Adrenal gland (tissue), 19 donors: Measurements from ENCODE around the gene GCH1. TPM values are rescaled to one million over a fixed set of nuclear protein-coding genes. Genes with fewer than 3 reads are reported as not detected.
A peak's percentile ranks its signal among the peaks of the same experiment; 100 is the strongest.

Source experiments
- DNase-seq, 7 donors: peaks; one replicate each; pipeline ENCODE4 v3.0.0-alpha.2; 2019 to 2020
- H3K27ac ChIP-seq, 5 donors: fragments of 200-600 bp; sonication (generic) in 4 of 5; 1 replicate in 3 of 5; 2 replicates in 2 of 5; pipeline versions ENCODE4 v1.5.1 to v1.8.0; 2016 to 2020; ENCODE audit warnings: mild to moderate bottlenecking in 1 of 5
- H3K27me3 ChIP-seq: fragments of 200-600 bp; 2 replicates; pipeline ENCODE4 v1.8.0; 2021
- H3K36me3 ChIP-seq, 2 donors: fragments of 200-600 bp; replicated peaks in 1 of 2; 1 replicate in 1 of 2; 2 replicates in 1 of 2; pipeline versions ENCODE4 v1.5.1 to v1.8.0; 2018 to 2022
- H3K4me1 ChIP-seq, 2 donors: fragments of 200-600 bp; replicated peaks in 1 of 2; 1 replicate in 1 of 2; 2 replicates in 1 of 2; pipeline versions ENCODE4 v1.5.1 to v1.8.0; 2018 to 2021
- H3K4me3 ChIP-seq, 4 donors: fragments of 200-600 bp; sonication (generic) in 3 of 4; one replicate each; pipeline ENCODE4 v1.5.1; 2016 to 2018
- H3K9me3 ChIP-seq, 3 donors: fragments of 200-600 bp; sonication (generic) in 1 of 3; replicated peaks in 1 of 3; 1 replicate in 2 of 3; 2 replicates in 1 of 3; pipeline versions ENCODE4 v1.5.1 to v1.8.0; 2016 to 2021
- CTCF ChIP-seq, 6 experiments: fragments of 450-650 bp in 4 of 6; fragments of 200-600 bp in 2 of 6; sonication (generic) in 1 of 6; IDR thresholded peaks; 1 replicate in 5 of 6; 2 replicates in 1 of 6; pipeline versions ENCODE4 v1.5.1 to v1.8.0; 2016 to 2021; ENCODE audit warnings: antibody characterized with exemption in 6 of 6, mild to moderate bottlenecking in 2 of 6, moderate library complexity in 1 of 6
- POLR2A ChIP-seq, 2 donors: fragments of 450-650 bp; IDR thresholded peaks; one replicate each; pipeline ENCODE4 v1.6.1; 2017; ENCODE audit warnings: antibody characterized with exemption in 2 of 2, mild to moderate bottlenecking in 2 of 2, moderate library complexity in 1 of 2
- WGBS, 4 donors: extraction: QIAGEN DNeasy Blood & Tissue Kit in 2 of 4; methylation state at CpG; one replicate each; pipeline versions ENCODE4 v1.1.5 to v1.1.7; 2013 to 2017; 5-methylcytosine and 5-hydroxymethylcytosine counted together
- intact Hi-C, 2 donors: fragments of 100-400 bp; cut with DNase I; formaldehyde crosslinking; loops; one replicate each; pipeline versions ENCODE4 v1.14.1 to v1.15.0; 2022 to 2023
- long read RNA-seq, 10 donors: library from polyadenylated mRNA in 3 of 10; unstranded in 2 of 10; stranded (forward) in 1 of 10; transcript quantifications; one replicate each; pipeline ENCODE4 v2.0.0 and lab custom pipeline, GENCODE V29; 2021 to 2026
- polyA plus RNA-seq, 3 donors: library from polyadenylated mRNA; stranded (reverse); fragments of 200-250 nt in 2 of 3; fragments of 350-450 nt in 1 of 3; fragmentation: Illumina TruSeq in 1 of 3; extraction: RNeasy Lipid Tissue Mini Kit (QIAGEN cat#74804) in 1 of 3; gene quantifications; one replicate each; pipeline ENCODE4 v1.2.3, GENCODE V29; 2013 to 2014
- total RNA-seq, 9 donors: library from RNA; depleted of rRNA in 4 of 9; stranded (reverse); fragments of >200 nt in 4 of 9; fragments of 120-200 nt in 1 of 9; fragmentation: NEBNext Ultra II Directional in 1 of 9; extraction: Animal tissue kit (Norgen Biotek cat#: 25700) in 1 of 9; gene quantifications; one replicate each; pipeline versions ENCODE4 v1.1.0 to v1.2.4, GENCODE V29; 2013 to 2023
- donor health status: healthy with polysubstance abuse.
- donor health status: Bipolar disorder and iron deficiency.
- donor health status: DM: yes; HTN: yes; CAD: no.
- donor health status: DM: no; HTN: no; CAD: no.
- donor health status: DM: no; HTN: no; CAD: no.
- donor health status: DM: yes; HTN: yes; CAD: no.

Gene GCH1, protein sequence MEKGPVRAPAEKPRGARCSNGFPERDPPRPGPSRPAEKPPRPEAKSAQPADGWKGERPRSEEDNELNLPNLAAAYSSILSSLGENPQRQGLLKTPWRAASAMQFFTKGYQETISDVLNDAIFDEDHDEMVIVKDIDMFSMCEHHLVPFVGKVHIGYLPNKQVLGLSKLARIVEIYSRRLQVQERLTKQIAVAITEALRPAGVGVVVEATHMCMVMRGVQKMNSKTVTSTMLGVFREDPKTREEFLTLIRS
- total RNA-seq: 10 to 100 TPM in 4 of 9 donors, 1 to 10 TPM in 5; 2.8 to 24.9 (median 8.1) TPM
- 10 to 100 TPM; 10.1 to 29.8 (median 10.7) TPM for polyA plus RNA-seq
- long read RNA-seq, donor 1: 0 reads
- long read RNA-seq, donor 2: 0 reads
- long read RNA-seq, donor 3: 0 reads
- long read RNA-seq, donor 4: 0 reads
- long read RNA-seq, donor 5, transcript GCH1-207 (6 exons, 2,923 nt): major isoform, 5 of 6 reads
- long read RNA-seq, donor 5, partial matches to known transcripts: 0 of 6 reads
- long read RNA-seq, donor 5, other reads (novel, unspliced or antisense): 1 of 6 reads
- long read RNA-seq, donor 6, partial matches to known transcripts: 0 of 2 reads
- long read RNA-seq, donor 6, other reads (novel, unspliced or antisense): 2 of 2 reads
- long read RNA-seq, donor 7, partial matches to known transcripts: 0 of 1 reads
- long read RNA-seq, donor 7, other reads (novel, unspliced or antisense): 0 of 1 reads
- long read RNA-seq, donor 8, partial matches to known transcripts: 0 of 2 reads
- long read RNA-seq, donor 8, other reads (novel, unspliced or antisense): 0 of 2 reads
- long read RNA-seq, donor 9, partial matches to known transcripts: 7 of 7 reads
- long read RNA-seq, donor 9, other reads (novel, unspliced or antisense): 0 of 7 reads
- long read RNA-seq, donor 10, partial matches to known transcripts: 0 of 1 reads
- long read RNA-seq, donor 10, other reads (novel, unspliced or antisense): 0 of 1 reads

- Histone ChIP-seq H3K4me3 (peak within 1 kb of the TSS; percentile 40 to 92 (median 63)), H3K9me3 (no peaks in the 10 kb centered on the region), H3K27me3 (no peaks in the 10 kb centered on the region), H3K4me1 (peaks cover 0 to 15% of the 10 kb centered on the region in 2 donors), H3K27ac (peak within 1 kb of the TSS in 4 of 5 donors; percentile 36 to 83 (median 68)), H3K36me3 (no peaks in the 10 kb centered on the region)
- 1 to 6% (median 2%) methylated on average over 4 to 83 of the region's 83 CpGs for WGBS, 4 donors
- TF ChIP-seq POLR2A (IDR thresholded peaks at IDR 0.05) (peak; percentile 56 to 93), CTCF (IDR thresholded peaks at IDR 0.05) (peak in 3 of 6 experiments; percentile 17 to 42 (median 22))
- intact Hi-C loops: no loop called here
- peak; percentile 33 to 87 (median 62) for DNase-seq
Measured at GRCh38 chr14:54902521-54903420, at the start of gene GCH1. Gene GCH1 (minus strand): TSS chr14:54902826. CDS start chr14:54902663, 163 bp downstream.

- DNase-seq: no peak
- no peak for TF ChIP-seq CTCF (IDR thresholded peaks at IDR 0.05)
- TF ChIP-seq POLR2A (IDR thresholded peaks at IDR 0.05): no peak
- intact Hi-C loops: no loop called here
- Histone ChIP-seq H3K27ac (no peak overlapping the region), H3K4me1 (peaks cover 0 to 7% of the 10 kb centered on the region in 2 donors), H3K9me3 (no peaks in the 10 kb centered on the region), H3K27me3 (no peaks in the 10 kb centered on the region), H3K4me3 (no peak overlapping the region), H3K36me3 (no peaks in the 10 kb centered on the region)
- WGBS, 4 donors: 92 to 97% (median 95%) methylated on average over 3 of the region's 3 CpGs
Measured at GRCh38 chr14:54947230-54947629, 44.6 kb upstream of the GCH1 start.

- no peak overlapping the region for H3K4me3 ChIP-seq
- no peaks in the 10 kb centered on the region for H3K27me3 ChIP-seq
- intact Hi-C loops: no loop called here
- H3K4me1 ChIP-seq: peaks cover 0 to 7% of the 10 kb centered on the region in 2 donors
- no peaks in the 10 kb centered on the region for H3K36me3 ChIP-seq
- DNase-seq: no peak
- 98 to 99% (median 98%) methylated on average over 4 of the region's 4 CpGs for WGBS, 4 donors
- no peak for TF ChIP-seq POLR2A (IDR thresholded peaks at IDR 0.05)
- TF ChIP-seq CTCF (IDR thresholded peaks at IDR 0.05): no peak
- no peaks in the 10 kb centered on the region for H3K9me3 ChIP-seq
- H3K27ac ChIP-seq: no peak overlapping the region
Measured at GRCh38 chr14:54946500-54946899, 43.9 kb upstream of the GCH1 start.
